Lung (tissue), 12 donors: Measurements from ENCODE around the gene AP1M2. TPM values are rescaled to one million over a fixed set of nuclear protein-coding genes. Genes with fewer than 3 reads are reported as not detected.

Experiments
- ATAC-seq: fragments of 200-7000 bp; cut with Tn5 transposase; one replicate; pipeline ENCODE4 v1.9.1; 2020; ENCODE audit warnings: moderate number of reproducible peaks; ENCODE audit not compliant: insufficient read depth, low FRiP score
- DNase-seq, 3 donors: peaks; one replicate each; pipeline ENCODE4 v3.0.0-alpha.2; 2013 to 2017
- H3K27ac ChIP-seq, 2 donors: one replicate each; pipeline ENCODE4 v1.5.1; 2013; ENCODE audit warnings: mild to moderate bottlenecking in 2 of 2, moderate library complexity in 2 of 2, control low read depth in 1 of 2, inconsistent platforms in 1 of 2, low read depth in 1 of 2, low read length in 1 of 2
- H3K27me3 ChIP-seq, 3 donors: one replicate each; pipeline ENCODE4 v1.5.1; 2013; ENCODE audit warnings: low read length in 2 of 3; ENCODE audit not compliant: control insufficient read depth in 3 of 3, insufficient read depth in 3 of 3
- H3K36me3 ChIP-seq, 4 donors: one replicate each; pipeline ENCODE4 v1.5.1; 2013; ENCODE audit warnings: low read length in 4 of 4, mild to moderate bottlenecking in 1 of 4, moderate library complexity in 1 of 4; ENCODE audit not compliant: control insufficient read depth in 4 of 4, insufficient read depth in 4 of 4
- H3K4me1 ChIP-seq, 5 donors: one replicate each; pipeline ENCODE4 v1.5.1; 2013; ENCODE audit warnings: low read length in 5 of 5, mild to moderate bottlenecking in 2 of 5, moderate library complexity in 1 of 5; ENCODE audit not compliant: control insufficient read depth in 5 of 5, insufficient read depth in 5 of 5
- H3K4me3 ChIP-seq: one replicate; pipeline ENCODE4 v1.5.1; 2013; ENCODE audit warnings: mild to moderate bottlenecking, control low read depth, moderate library complexity
- H3K9ac ChIP-seq, 2 donors: one replicate each; pipeline ENCODE4 v1.5.1; 2013; ENCODE audit warnings: low read length in 2 of 2, control low read depth in 1 of 2; ENCODE audit not compliant: insufficient read depth in 1 of 2
- H3K9me3 ChIP-seq, 4 donors: one replicate each; pipeline ENCODE4 v1.5.1; 2013; ENCODE audit warnings: low read length in 3 of 4, mild to moderate bottlenecking in 1 of 4, moderate library complexity in 1 of 4; ENCODE audit not compliant: control insufficient read depth in 4 of 4, insufficient read depth in 3 of 4
- CTCF ChIP-seq: IDR thresholded peaks from 2 replicates; pipeline ENCODE4 v1.5.1; 2012; ENCODE audit warnings: mild to moderate bottlenecking; ENCODE audit errors: control extremely low read depth, extremely low read depth
- WGBS, 2 donors: extraction: QIAGEN DNeasy Blood & Tissue Kit; methylation state at CpG; one replicate each; pipeline ENCODE4 v1.1.7; 2013; 5-methylcytosine and 5-hydroxymethylcytosine counted together
- polyA plus RNA-seq, 2 donors: library from polyadenylated mRNA; stranded (reverse); fragments of 200-250 nt; gene quantifications; one replicate each; pipeline ENCODE4 v1.2.1, GENCODE V29; 2013
- total RNA-seq, 2 donors: library from RNA; depleted of rRNA in 1 of 2; stranded (reverse); fragments of >200 nt in 1 of 2; gene quantifications; one replicate each; pipeline ENCODE4 v1.2.1, GENCODE V29; 2014 to 2021
- donor health status: control.
- donor health status: control.
- donor health status: Bipolar disorder and iron deficiency.
- donor health status: healthy.
- donor health status: DM: yes; HTN: yes; CAD: no.

The AP1M2 gene
- total and polyA plus RNA-seq, 4 donors, result 31.6 to 70.9 (median 48.9) TPM

DNA sequence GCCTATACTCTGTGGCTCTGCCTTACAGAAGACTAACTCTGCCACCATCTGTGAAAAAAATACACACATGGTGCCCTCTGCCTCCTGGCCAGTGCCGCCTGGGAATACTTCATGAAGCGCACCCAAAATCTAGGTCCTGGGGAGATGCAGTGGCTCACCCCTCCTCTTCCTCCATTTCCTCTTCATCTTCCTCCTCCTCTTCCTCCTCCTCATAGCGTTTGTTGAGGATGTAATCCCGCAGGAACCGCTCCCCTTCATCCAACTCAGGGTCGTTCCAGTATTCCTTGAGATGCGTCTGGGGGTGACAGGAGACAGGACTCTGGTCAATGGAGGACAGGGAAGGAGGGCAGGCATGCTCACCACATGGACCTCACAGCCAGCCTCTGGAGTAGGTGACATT lies 27.0 kb downstream of the AP1M2 start:
- ATAC-seq, result no peak
- 86% methylated on average over 7 of the region's 7 CpGs for WGBS, 2 donors
- no peak for DNase-seq
- no peak overlapping the region for H3K27ac ChIP-seq
- TF ChIP-seq CTCF, result no peak
- peaks cover 0 to 5% (median 0%) of the 10 kb centered on the region in 5 donors for H3K4me1 ChIP-seq
- no peaks in the 10 kb centered on the region for H3K9me3 ChIP-seq
- no peak overlapping the region for H3K4me3 ChIP-seq
- no peaks in the 10 kb centered on the region for H3K27me3 ChIP-seq
- peaks cover 7 to 49% (median 22%) of the 10 kb centered on the region in 4 donors for H3K36me3 ChIP-seq
- no peak overlapping the region for H3K9ac ChIP-seq

- no peak overlapping the region for H3K9ac ChIP-seq
- H3K27ac ChIP-seq, result no peak overlapping the region
- H3K4me3 ChIP-seq, result no peak overlapping the region
- DNase-seq (no peak), ATAC-seq (no peak)
- no peaks in the 10 kb centered on the region for H3K4me1 ChIP-seq
- H3K36me3 ChIP-seq, result peaks cover 14 to 73% (median 31%) of the 10 kb centered on the region in 4 donors
- no peaks in the 10 kb centered on the region for H3K27me3 ChIP-seq
- no peaks in the 10 kb centered on the region for H3K9me3 ChIP-seq
- 96% methylated on average over 33 of the region's 33 CpGs for WGBS, 2 donors
- TF ChIP-seq CTCF, result no peak
These were observed 29.4 kb downstream of the AP1M2 start for GRCh38 chr19:10557603-10558197.

DNA sequence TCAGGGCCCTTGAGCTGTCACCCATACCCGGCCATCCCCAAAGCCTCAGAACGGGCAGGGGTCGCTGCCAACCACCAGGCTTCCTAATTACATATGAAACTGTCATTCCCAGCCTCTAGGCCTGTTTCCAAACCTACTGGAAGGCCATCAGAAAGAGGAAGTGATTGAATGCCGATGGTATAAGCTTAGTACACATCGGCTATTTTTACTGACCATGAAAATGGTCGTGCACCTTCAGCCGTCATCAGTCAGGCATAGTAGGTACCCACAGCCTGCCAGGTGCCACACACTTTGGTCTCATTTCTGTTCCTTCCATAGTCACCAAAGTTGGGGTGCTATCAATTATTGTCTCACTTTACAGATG lies 31.5 kb downstream of the AP1M2 start:
- WGBS, 2 donors, result 54 to 74% methylated on average over 7 of the region's 7 CpGs
- no peak overlapping the region for H3K9ac ChIP-seq
- DNase-seq (no peak), ATAC-seq (no peak)
- no peak overlapping the region for H3K27ac ChIP-seq
- H3K4me3 ChIP-seq, result no peak overlapping the region
- peaks cover 0 to 5% (median 0%) of the 10 kb centered on the region in 4 donors for H3K9me3 ChIP-seq
- peaks cover 14 to 73% (median 37%) of the 10 kb centered on the region in 4 donors for H3K36me3 ChIP-seq
- H3K4me1 ChIP-seq, result no peaks in the 10 kb centered on the region
- no peaks in the 10 kb centered on the region for H3K27me3 ChIP-seq
- TF ChIP-seq CTCF, result no peak
